Fibroblast of mammary gland (primary cell): Measurements from ENCODE around the gene ARFGAP3.

Experiments
- DNase-seq: peaks from one replicate; pipeline ENCODE4 v3.0.0-alpha.2; 2010; ENCODE audit warnings: low read depth
- H3K4me3 ChIP-seq: 2 replicates; pipeline ENCODE4 v1.5.1; 2011; ENCODE audit warnings: low read depth, mild to moderate bottlenecking, low read length, moderate library complexity; ENCODE audit not compliant: control insufficient read depth
- CTCF ChIP-seq: conservative IDR thresholded peaks from 2 replicates; pipeline ENCODE4 v1.5.1; 2011; ENCODE audit warnings: low read depth, low read length, inconsistent platforms; ENCODE audit not compliant: control insufficient read depth, insufficient read depth

ARFGAP3 gene

GRCh38 chr22:42793848-42794405 lies 63.1 kb downstream of the ARFGAP3 start:
- H3K4me3 ChIP-seq, result no peak overlapping the region
- no peak for DNase-seq
- no peak for TF ChIP-seq CTCF

DNA sequence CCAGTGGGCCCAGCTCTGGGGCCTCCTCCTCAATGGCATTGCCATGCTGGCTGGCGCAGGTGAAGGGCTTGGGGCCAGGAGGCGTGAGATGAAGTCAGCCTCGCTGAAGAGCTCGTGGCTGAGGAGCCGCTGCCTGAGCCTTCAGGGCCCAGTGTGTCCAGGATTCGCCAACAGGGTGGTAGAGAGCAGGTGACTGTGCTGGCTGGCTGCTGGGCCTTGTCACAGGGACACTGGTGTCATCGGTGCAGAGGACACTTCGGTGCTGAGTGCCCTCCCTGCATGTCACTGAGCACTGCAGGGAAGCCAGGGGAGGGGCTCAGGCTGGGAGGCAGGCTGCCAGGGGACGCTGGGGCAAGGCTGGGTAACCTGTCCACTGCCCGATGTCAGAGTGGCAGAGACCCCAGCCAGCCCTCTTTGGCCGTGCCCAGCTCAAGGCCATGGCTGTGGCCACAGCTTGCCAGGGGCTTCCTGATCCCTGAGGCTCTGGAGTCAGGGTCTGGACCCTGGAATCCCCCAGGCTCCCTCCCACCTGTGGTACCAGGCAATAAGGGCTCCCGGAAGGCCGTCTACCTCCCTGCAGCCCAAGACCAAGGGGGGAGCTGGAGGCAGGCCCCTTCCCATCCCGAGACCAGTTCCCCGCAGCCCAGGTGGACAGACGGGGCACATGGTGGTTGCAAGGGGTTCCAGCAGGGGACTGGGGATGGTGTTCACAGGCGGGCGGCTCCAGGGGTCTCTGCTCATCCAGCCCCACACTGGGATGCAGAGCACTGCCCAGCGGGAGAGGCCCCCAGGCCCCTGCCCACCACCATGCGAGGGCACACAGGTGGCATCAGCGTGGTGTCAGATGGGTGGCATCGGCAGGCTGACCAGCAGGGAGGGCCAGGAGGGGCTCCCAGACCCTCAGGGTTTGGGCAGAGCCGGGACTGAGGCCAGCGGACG lies 63.9 kb downstream of the ARFGAP3 start:
- H3K4me3 ChIP-seq, result no peak overlapping the region
- no peak for TF ChIP-seq CTCF
- no peak for DNase-seq

DNA sequence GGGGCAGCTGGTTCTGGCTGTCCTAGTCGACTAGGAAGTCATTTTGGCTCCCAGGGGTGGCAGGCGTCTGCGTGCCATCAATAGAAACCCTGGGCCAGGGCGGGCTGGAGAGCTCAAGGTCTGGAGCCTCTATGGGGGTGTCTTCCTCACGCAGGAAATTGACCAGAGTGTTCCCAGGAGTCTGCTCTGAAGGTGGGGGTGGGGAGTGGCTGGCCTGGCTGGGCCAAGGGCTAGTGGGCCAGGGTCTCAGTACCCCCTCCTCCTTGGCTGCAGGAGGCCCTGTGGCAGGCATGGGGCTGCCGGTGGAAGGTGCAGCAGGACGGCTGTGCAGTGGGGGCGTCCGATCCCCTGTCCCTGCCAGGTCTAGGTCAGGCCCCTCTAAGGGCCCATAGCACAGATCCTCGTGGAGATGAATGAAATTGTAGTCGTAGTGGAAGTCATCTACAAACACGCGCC lies 64.6 kb downstream of the ARFGAP3 start:
- TF ChIP-seq CTCF, result no peak
- H3K4me3 ChIP-seq, result no peak overlapping the region
- no peak for DNase-seq

- TF ChIP-seq CTCF, result no peak
- DNase-seq, result no peak
- H3K4me3 ChIP-seq, result no peak overlapping the region
Observed at GRCh38 chr22:42791721-42792452, 65.2 kb downstream of the ARFGAP3 start.

DNA sequence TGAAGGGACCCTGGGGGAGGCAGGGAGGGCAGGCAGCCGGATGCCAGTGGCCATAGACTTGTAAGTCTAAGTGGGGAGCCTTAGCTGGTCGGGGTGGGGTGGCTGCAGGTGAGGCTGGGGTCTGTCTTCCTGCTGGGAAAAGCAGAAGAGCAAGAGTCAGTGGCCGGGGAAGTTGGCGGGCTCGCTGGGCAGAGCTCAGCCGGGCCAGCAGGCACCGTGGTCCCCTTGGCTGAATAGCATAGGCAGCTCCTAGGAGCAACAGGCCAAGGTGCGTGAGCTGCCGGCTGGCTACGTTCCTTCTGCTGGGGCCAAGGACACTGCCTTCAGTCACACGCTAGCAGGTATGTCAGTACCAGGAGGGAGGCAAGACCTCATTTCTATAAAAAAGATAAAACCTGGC lies 68.6 kb downstream of the ARFGAP3 start:
- no peak overlapping the region for H3K4me3 ChIP-seq
- no peak for DNase-seq
- TF ChIP-seq CTCF, result no peak

GRCh38 chr22:42788021-42788420 lies 69.1 kb downstream of the ARFGAP3 start:
- no peak for TF ChIP-seq CTCF
- DNase-seq, result no peak
- no peak overlapping the region for H3K4me3 ChIP-seq
